ENCODE results near the gene ABCB8.
A peak's percentile ranks its signal among the peaks of the same experiment; 100 is the strongest.

The ABCB8 gene

DNA sequence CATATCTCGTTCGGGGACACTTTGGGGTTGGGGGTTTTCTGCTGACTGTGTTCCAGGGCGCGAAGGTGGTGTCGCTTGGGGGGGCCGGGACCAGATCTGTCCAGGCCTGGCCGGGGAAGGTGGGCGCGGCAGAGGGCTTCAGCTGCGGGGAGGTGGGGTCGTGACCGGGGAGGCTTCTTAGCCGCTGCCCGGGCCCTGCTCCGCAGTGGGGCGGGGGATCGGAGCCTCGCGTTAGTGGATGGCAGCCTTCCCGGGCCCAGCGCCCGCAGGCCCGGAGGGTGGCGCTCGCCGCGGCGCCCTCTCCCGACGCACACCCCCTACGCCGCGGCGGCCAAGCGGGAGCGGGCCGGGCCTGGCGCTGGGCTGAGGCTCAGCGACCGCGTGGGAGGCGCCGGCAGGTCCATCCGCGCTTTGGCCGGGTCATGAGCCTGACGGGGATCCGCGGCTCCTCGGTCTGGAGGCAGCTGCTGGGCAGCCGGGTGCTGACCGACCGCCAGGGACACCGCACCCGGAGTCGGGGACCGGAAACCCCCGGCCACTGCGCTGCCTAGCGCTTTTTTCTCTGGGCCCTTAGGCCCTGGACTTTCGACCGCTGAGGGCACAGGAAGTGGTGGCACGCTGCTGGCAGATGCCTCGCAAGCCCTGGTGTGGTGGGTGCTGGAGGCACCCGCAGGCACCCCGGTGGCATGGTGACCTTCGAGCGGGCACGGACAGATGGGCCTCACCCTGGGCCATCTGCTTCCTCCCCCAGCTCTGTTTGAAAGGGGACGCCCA lies 59.2 kb downstream of the ABCB8 start:
- DNase-seq (ENCODE audit: low spot score): peak; percentile 74

DNA sequence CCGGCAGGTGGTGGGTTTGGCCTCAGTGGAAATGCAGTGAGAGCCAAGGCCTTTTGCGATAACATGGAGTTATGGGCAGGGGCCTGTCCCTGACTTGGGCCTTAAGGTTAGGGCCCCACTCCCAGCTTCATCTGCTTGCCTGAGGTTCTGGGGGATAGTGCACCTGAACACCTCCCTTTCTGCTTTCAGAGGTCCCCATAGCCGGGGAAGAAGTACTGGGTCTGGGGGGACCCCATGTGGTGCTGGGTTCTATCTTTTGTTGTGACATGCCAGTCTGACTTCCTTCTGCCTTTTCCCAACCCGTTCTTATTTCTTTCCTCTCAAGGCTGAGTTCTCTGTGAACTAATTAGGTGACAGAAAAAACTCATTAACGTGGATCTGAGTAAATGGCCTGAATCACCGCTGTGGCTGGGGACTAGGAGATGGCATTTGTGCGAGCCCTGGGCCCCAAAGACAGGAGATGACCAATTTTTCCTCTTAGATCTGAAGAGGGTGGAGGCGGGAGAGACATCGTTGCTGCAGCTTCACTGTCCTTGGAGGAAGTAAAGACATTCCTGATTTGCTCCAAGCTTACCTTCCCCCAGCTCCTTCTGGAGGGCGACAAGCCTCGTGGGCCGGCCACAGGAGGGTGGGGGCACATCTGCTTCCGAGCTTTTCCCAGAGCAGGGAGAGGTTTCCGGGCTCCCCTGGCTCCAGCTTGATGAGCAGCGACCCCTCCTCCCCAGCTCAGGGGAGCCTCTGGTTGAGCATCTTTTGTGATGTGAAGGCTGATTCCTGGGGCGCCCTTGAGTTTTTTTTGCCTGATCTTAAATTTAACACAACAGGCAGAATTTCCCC lies 60.0 kb downstream of the ABCB8 start:
- no peak for DNase-seq (ENCODE audit: low spot score)

DNA sequence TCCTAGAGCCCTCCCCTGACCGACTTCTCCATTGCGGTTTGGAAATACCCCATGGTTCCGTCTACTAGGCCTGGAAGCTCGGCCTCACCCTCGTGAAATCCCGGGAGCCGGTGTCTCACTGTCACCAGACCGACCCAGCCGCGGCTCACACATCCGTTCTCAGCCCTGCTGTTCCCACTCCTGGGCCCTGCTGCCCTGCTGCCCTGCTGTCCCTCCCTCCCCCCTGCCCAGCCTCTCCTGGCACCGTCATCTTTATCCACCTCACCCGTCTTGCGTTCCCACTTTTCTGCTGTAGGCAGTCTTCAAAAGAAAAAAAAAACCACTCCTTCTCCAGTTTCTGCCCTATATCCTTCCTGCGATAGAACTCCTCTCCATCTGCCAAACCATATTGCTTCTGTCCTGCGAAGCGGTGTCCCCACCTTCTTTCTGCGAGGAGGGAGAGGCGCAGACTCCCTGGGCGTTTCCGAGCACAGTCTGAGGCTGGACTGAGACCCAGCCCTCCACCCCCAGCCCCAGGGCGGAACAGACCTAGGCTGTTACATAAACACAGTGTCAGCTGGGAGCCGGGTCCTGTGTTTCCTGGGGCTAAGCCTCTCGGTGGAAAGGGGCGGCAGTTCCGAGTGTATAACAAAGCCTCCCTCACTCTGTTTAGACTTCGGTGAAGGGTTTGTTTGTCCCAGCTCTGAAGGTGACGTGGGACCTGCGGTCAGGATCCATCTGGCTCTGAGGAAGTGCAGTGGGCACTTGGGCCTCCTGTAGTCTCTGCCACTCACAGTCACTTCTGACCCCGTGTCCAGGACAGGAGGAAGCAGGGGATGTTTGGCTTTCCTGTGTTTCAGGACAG lies 60.8 kb downstream of the ABCB8 start:
- DNase-seq (ENCODE audit: low spot score): peak; percentile 78

DNA sequence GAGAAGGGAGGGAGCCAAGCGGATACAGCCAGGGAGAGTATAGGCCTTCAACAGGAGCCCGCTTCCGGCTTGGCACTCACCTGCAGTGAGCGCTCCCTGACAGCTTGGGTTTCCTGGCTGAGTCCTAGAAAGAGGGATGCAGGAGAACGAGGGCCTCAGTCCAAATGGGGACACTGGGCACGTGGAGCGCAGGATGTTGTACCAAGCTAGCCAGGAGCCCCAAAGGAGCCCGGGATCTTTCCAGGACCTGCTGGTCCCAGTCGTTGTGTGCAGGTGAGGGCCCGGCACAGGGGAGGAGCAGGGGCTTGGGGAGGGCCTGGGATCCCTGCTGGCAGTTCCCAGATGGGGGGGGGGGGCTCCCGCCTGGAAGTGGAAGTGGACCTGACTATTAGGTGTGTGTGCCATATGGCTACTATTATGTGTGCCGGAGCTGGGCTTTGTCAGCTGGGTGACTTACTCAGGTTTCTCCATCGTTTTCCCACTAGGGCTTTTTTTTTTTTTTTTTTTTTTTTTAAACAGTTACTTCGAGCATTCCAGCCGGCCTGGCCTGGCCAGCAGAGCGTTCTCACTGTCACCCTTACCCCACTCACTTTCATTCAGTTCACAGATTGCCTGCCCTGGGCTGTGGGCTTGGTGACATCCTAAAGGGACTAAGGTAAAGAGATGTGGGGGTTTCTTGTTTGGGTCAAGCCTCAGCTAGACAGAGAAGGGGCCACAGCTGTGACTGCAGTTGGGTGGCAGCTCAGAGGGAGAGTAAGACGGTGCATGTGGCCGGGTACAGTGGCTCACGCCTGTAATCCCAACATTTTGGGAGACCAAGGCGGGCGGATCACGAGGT lies 61.9 kb downstream of the ABCB8 start:
- DNase-seq (ENCODE audit: low spot score): no peak

DNA sequence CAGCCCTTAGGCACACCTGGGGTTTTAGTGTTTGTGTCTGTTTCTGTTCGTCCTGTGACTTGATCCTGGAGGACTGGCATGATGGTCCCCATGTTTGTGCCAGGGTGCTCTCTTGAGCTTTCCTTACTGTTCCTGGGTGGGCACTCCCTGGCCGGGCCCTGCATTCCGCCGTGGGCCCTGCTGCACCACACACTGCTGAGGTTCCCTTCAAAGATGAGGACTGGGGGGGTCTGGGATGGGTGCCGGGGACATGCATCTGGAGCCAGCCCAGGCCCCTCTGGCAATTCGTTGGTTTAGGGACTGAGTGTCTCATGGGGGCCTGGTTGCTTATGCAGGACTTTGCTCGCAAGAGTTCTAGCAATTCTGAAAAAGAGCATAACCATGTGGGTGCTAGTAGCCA lies 62.8 kb downstream of the ABCB8 start:
- no peak for DNase-seq (ENCODE audit: low spot score)

DNA sequence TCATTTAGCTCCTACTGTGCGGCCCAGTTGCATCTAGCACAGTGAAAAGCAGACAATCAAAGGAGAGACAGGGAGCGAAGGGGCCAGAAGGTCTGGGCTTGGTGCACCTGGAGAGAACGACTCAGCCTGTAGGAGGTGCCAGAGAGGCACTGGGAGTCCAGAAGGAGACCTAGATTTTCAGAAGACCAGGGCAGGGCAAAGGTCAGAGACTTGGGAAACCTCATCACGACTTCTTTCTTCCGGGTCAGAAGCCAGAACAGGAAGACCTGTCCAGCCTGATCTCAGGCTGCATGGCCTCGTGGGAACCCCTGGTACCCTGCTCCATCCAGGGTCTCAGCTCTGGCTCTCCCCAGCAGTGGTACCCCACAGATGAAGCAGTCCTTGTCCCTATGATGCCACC lies 63.2 kb downstream of the ABCB8 start:
- no peak for DNase-seq (ENCODE audit: low spot score)

DNA sequence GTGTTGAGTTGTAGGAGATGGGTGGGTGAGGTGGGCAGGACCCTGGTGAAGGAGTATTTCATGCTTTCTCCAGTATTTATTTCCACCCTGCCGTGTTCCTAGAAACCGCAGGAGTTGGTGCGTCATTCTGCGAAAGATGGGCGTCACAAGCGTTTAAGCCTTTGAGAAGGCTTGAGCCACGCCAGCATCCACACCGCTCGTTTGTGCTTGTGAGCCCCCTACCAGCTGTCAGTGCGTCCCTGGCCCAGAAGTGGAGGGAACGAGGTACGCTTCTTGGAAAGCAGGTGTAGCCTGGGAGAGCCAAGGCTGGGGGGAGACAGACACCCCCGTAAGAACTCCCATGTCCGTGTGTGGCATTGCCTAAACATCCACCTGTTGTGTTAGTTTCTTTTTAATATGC lies 63.7 kb downstream of the ABCB8 start:
- no peak for DNase-seq (ENCODE audit: low spot score)

DNA sequence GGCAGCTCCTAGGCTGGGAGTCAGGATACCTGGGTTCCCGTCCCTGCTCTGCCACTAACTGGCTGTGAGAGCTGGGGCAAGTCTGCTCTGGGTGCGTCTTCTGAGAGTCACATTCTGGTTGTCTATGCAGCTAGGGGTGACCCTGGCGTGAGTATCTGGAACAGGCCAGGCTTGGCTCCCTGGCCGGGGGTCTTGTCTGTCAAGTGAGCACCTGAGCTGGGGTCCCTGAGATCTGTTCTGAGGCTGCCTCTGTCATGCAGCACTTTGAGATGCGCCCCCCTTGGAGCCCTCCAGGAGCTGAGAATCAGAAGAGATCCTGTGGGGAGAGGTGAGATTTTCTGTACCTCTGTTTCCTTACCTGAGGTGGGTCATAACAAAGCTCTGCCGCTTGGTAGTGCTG lies 65.5 kb downstream of the ABCB8 start:
- DNase-seq (ENCODE audit: low spot score): no peak

DNA sequence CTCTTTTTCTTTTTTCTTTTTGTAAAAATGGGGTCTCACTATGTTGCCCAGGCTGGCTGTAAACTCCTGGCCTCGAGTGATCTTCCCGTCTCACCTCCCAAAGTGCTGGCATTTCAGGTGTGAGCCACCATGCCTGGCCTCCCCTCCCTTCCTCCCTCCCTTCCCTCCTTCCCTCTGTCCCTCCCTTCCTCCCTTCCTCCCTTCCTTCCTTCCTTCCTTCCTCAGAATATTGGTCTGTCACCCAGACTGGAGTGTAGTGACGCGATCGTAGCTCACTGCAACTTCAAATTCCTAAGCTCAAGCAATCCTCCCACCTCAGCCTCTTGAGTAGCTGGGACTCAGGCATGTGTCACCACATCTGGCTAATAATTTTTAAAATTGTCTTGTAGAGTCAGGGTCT lies 66.4 kb downstream of the ABCB8 start:
- DNase-seq (ENCODE audit: low spot score): no peak

DNA sequence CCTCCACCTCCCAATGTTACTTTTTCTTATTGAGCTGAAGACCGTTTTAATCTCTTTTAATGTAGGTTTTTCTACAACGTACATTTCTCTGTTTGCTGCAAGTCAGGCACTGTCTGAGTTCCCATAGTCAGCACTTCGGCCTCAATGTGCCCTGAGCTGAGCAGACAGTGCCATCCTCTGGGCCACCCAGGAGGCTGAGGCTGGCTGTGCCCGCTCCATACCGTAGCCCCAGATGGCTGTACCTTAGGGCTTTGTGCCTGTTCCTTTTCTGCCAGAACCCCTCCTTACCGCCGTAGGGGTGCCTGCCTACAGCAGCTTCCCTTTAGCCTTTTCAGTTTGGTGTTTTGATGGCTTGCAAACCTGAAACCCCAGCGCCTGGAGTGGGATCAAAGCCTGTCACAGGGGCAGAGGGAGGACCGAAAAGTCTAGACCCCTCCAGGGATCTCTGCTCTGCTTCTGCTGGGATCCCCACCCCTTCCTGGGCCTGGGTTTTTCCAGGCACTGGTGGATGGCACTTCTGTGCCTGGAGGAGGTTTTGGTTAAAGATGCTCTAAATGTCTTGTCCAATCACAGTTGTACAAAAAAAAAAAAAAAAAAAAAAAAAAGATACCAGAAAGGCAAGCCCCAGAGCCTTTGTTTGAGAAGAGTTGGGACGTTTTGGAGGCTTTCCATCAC lies 67.0 kb downstream of the ABCB8 start:
- DNase-seq (ENCODE audit: low spot score): no peak

DNA sequence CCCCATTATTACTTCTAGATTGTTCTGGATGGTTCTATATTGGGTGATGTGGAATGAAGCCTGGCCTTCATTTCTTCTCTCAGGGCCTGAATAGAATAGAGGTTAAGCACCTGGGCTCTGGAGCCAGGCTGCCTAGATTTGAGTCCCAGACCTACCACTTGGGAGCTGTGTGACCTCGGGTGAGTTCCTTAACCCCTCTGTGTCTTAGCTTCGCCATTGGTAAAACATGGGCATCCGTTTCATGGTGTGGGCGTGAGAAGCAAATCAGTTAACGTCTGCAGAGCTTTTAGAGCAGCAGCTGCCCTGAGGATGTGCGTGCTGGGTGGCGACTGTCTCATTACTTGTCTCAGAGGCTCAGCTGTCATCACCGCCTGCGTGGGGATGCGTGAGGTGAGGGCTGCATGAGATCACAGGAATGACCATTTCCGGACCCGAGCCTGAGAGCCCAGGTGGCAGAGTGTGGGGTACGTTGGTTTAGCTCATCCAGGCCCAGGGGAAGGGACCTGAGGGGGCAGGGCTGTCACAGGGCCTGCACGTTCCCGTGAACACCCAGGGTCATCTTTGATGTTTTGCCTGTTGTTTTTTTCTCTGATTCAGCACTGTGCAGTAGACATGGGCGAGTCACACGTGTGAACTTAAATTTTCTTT lies 67.7 kb downstream of the ABCB8 start:
- no peak for DNase-seq (ENCODE audit: low spot score)
